Karpas-422 (cell line): ENCODE results near the gene CCDC198. TPM values are rescaled to one million over a fixed set of nuclear protein-coding genes. Genes with fewer than 3 reads are reported as not detected.
A peak's percentile ranks its signal among the peaks of the same experiment; 100 is the strongest.

ENCODE experiments used
- DNase-seq: peaks from one replicate; pipeline ENCODE4 v3.0.0-alpha.2; 2015
- H2AFZ ChIP-seq: fragments of 200-600 bp; sonication (generic); 2 replicates; pipeline ENCODE4 v1.6.1; 2014; ENCODE audit warnings: antibody characterized with exemption, low read length, mixed read lengths
- H3K27ac ChIP-seq: fragments of 200-600 bp; sonication (generic); 2 replicates; pipeline ENCODE4 v1.5.1; 2014; ENCODE audit warnings: mild to moderate bottlenecking, low read length, moderate library complexity
- H3K27me3 ChIP-seq: fragments of 200-600 bp; sonication (generic); 2 replicates; pipeline ENCODE4 v1.6.1; 2014; ENCODE audit warnings: low read length, mixed read lengths
- H3K36me3 ChIP-seq: fragments of 200-600 bp; sonication (generic); 2 replicates; pipeline ENCODE4 v1.6.1; 2014; ENCODE audit warnings: low read length, mixed read lengths; ENCODE audit not compliant: insufficient read depth
- H3K4me1 ChIP-seq: fragments of 200-600 bp; sonication (generic); 2 replicates; pipeline ENCODE4 v1.6.1; 2014; ENCODE audit warnings: mild to moderate bottlenecking, low read length, mixed read lengths
- H3K4me2 ChIP-seq: fragments of 200-600 bp; sonication (generic); 2 replicates; pipeline ENCODE4 v1.6.1; 2014; ENCODE audit warnings: low read length, low read depth, mild to moderate bottlenecking; ENCODE audit not compliant: poor library complexity, severe bottlenecking
- H3K4me3 ChIP-seq: fragments of 200-600 bp; sonication (generic); 2 replicates; pipeline ENCODE4 v1.5.1; 2014; ENCODE audit warnings: mild to moderate bottlenecking, antibody characterized with exemption, low read length, mixed read lengths
- H3K79me2 ChIP-seq: fragments of 200-600 bp; sonication (generic); 2 replicates; pipeline ENCODE4 v1.6.1; 2014; ENCODE audit warnings: mild to moderate bottlenecking, low read length, mixed read lengths
- H3K9ac ChIP-seq: fragments of 200-600 bp; sonication (generic); 2 replicates; pipeline ENCODE4 v1.6.0; 2014; ENCODE audit warnings: low read length
- H3K9me2 ChIP-seq: fragments of 200-600 bp; sonication (generic), shearing (Covaris generic); replicated peaks from 2 replicates; pipeline ENCODE4 v1.6.0; 2014; ENCODE audit warnings: mild to moderate bottlenecking, low read length, moderate library complexity; ENCODE audit not compliant: insufficient read depth
- H3K9me3 ChIP-seq: fragments of 300-700, 200-600 bp; sonication (generic); 2 replicates; pipeline ENCODE4 v1.6.1; 2014; ENCODE audit warnings: low read length, mixed read lengths
- H4K20me1 ChIP-seq: fragments of 200-600 bp; sonication (generic); 2 replicates; pipeline ENCODE4 v1.6.1; 2014; ENCODE audit warnings: mild to moderate bottlenecking, antibody characterized with exemption, low read length, low read depth; ENCODE audit not compliant: insufficient read depth
- total RNA-seq: library from RNA; depleted of rRNA; stranded (reverse); fragments of >200 nt; shearing (Covaris generic); gene quantifications from 2 replicates; pipeline ENCODE4 v1.2.3, GENCODE V29; 2014; ENCODE audit warnings: low replicate concordance

Gene CCDC198
- total RNA-seq, 1 experiment from 2014 or later, result not detected

DNA sequence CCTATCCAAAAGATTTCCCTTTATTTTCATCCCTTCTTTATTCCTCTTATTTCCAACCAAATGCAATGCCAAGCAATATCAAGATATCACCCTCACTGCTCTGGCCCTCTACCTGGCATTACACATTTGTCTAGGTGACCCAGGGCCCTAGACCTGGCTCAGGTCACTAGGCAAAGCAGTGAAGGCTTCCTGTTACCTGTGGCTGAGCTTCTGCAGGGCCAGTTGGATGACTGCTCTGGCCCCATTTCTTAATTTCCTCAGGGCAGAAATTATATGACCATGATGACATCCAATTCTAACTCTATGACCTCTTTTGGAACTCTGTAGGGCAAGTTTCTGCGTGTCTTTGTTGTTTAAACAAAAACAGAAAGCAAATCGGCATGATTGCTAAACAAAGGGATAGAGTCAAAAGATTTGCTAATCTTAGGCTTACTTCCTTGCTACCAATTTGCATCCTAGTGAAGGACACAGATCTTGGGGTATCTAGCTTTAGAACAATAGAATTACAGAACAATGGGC, 7.4 kb upstream of the CCDC198 start:
- Histone ChIP-seq H3K79me2 (no peaks in the 10 kb centered on the region), H3K36me3 (no peaks in the 10 kb centered on the region), H2AFZ (no peak overlapping the region), H3K4me1 (no peaks in the 10 kb centered on the region), H3K27me3 (no peaks in the 10 kb centered on the region), H3K9me3 (no peaks in the 10 kb centered on the region), H4K20me1 (no peaks in the 10 kb centered on the region), H3K27ac (no peak overlapping the region), H3K9me2 (no peaks in the 10 kb centered on the region), H3K4me2 (no peak overlapping the region), H3K9ac (no peak overlapping the region), H3K4me3 (no peak overlapping the region)
- DNase-seq, result no peak

- no peak for DNase-seq
- H3K27me3 ChIP-seq, result no peaks in the 10 kb centered on the region
- no peaks in the 10 kb centered on the region for H3K79me2 ChIP-seq
Measured at GRCh38 chr14:57498659-57499058, 5.0 kb upstream of the CCDC198 start.

GRCh38 chr14:57498035-57498434, 4.4 kb upstream of the CCDC198 start:
- no peaks in the 10 kb centered on the region for H3K4me1 ChIP-seq
- H3K9ac ChIP-seq, result no peak overlapping the region
- H2AFZ ChIP-seq, result no peak overlapping the region
- H3K4me3 ChIP-seq, result no peak overlapping the region
- H4K20me1 ChIP-seq, result no peaks in the 10 kb centered on the region
- H3K4me2 ChIP-seq, result no peak overlapping the region
- no peaks in the 10 kb centered on the region for H3K9me3 ChIP-seq
- no peaks in the 10 kb centered on the region for H3K27me3 ChIP-seq
- no peaks in the 10 kb centered on the region for H3K79me2 ChIP-seq
- H3K9me2 ChIP-seq, result no peaks in the 10 kb centered on the region
- H3K36me3 ChIP-seq, result no peaks in the 10 kb centered on the region
- no peak overlapping the region for H3K27ac ChIP-seq
- no peak for DNase-seq

More at GRCh38 chr14:57498659-57499058, 5.0 kb upstream of the CCDC198 start:
- no peaks in the 10 kb centered on the region for H3K9me3 ChIP-seq
- H4K20me1 ChIP-seq, result no peaks in the 10 kb centered on the region
- H3K36me3 ChIP-seq, result no peaks in the 10 kb centered on the region
- no peaks in the 10 kb centered on the region for H3K4me1 ChIP-seq
- no peak overlapping the region for H3K4me2 ChIP-seq
- no peak overlapping the region for H2AFZ ChIP-seq
- no peak overlapping the region for H3K27ac ChIP-seq
- no peak overlapping the region for H3K4me3 ChIP-seq
- no peaks in the 10 kb centered on the region for H3K9me2 ChIP-seq
- no peak overlapping the region for H3K9ac ChIP-seq

DNA sequence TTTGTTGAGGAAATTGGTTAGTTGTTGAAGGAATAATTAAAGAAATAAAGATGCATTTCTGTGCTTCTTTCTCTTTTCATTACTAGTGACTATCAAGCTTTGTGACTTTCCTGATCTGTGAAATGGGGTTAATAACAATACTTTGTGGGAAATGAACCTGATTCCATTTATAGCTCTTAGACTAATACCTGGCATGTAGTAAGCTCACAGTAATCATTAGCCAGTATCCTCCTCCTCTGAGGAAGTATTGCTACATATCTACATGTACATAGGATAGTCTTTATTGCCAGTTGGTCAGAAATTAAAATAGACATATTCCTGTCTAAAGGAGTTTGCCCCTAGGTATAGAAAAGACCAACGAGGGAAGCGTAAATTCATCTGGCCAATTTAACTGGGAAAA, 1.8 kb upstream of the CCDC198 start:
- Histone ChIP-seq H3K4me2 (no peak overlapping the region), H3K4me3 (no peak overlapping the region), H3K9me2 (no peaks in the 10 kb centered on the region), H3K79me2 (no peaks in the 10 kb centered on the region), H3K27ac (no peak overlapping the region), H2AFZ (no peak overlapping the region), H3K36me3 (no peaks in the 10 kb centered on the region), H3K9ac (no peak overlapping the region), H3K4me1 (no peaks in the 10 kb centered on the region), H4K20me1 (no peaks in the 10 kb centered on the region), H3K9me3 (no peaks in the 10 kb centered on the region), H3K27me3 (no peaks in the 10 kb centered on the region)
- no peak for DNase-seq

- H3K4me2 ChIP-seq, result no peak overlapping the region
- no peak overlapping the region for H3K9ac ChIP-seq
- H3K36me3 ChIP-seq, result no peaks in the 10 kb centered on the region
- no peak overlapping the region for H2AFZ ChIP-seq
- H3K27me3 ChIP-seq, result no peaks in the 10 kb centered on the region
- no peak for DNase-seq
- no peaks in the 10 kb centered on the region for H4K20me1 ChIP-seq
- no peaks in the 10 kb centered on the region for H3K9me3 ChIP-seq
- H3K4me1 ChIP-seq, result no peaks in the 10 kb centered on the region
- H3K27ac ChIP-seq, result no peak overlapping the region
- H3K79me2 ChIP-seq, result no peaks in the 10 kb centered on the region
- no peaks in the 10 kb centered on the region for H3K9me2 ChIP-seq
- no peak overlapping the region for H3K4me3 ChIP-seq
Measured at GRCh38 chr14:57492859-57493258, 798 bp downstream of the CCDC198 start.

DNA sequence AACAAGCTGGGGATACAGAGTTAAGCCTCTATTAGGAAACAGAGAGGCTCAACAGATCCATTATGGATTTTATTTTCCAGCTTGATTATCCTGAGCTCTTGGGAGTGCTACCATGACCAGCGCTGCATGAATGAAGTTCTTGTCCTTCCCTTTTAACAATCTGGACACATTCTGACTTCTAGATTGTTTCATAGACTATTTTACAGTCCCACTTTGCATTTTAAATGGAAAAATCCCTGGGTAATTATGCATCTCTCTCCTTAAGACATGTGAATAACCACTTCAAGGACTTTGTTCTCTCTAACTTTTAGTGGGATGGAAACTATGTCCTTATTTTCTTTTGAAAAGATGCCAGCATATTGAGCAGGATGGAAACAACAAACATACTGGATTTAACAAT, 2.0 kb downstream of the CCDC198 start:
- Histone ChIP-seq H2AFZ (no peak overlapping the region), H3K4me2 (no peak overlapping the region), H3K27me3 (no peaks in the 10 kb centered on the region), H3K9me3 (no peaks in the 10 kb centered on the region), H3K27ac (no peak overlapping the region), H4K20me1 (no peaks in the 10 kb centered on the region), H3K9ac (no peak overlapping the region), H3K4me3 (no peak overlapping the region), H3K79me2 (no peaks in the 10 kb centered on the region), H3K36me3 (no peaks in the 10 kb centered on the region), H3K9me2 (no peaks in the 10 kb centered on the region), H3K4me1 (no peaks in the 10 kb centered on the region)
- no peak for DNase-seq

DNA sequence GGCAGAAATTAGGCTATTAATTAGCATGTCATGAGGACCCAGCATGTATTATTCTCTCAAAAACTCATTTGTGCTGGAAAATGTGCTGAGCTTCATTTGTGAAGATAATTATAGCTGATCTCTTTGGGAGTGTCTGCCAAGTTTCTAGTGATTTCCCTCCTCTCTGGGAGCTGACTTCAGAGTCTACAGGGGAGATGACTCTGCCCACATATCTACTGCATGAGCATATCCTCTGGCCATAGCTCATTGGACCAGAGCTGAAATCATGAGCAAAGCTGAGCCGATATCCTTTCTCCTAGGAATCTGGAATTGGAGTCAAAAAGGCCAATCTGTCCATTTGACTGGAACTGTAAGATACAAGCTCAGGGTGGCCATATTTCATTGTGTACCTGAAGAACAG, 5.9 kb downstream of the CCDC198 start:
- H3K79me2 ChIP-seq, result no peaks in the 10 kb centered on the region
- no peak overlapping the region for H3K4me3 ChIP-seq
- no peak for DNase-seq
- peaks cover 16% of the 10 kb centered on the region for H3K4me1 ChIP-seq
- no peak overlapping the region for H3K4me2 ChIP-seq
- no peaks in the 10 kb centered on the region for H4K20me1 ChIP-seq
- H3K9me3 ChIP-seq, result no peaks in the 10 kb centered on the region
- no peaks in the 10 kb centered on the region for H3K27me3 ChIP-seq
- H2AFZ ChIP-seq, result no peak overlapping the region
- H3K27ac ChIP-seq, result no peak overlapping the region
- H3K36me3 ChIP-seq, result no peaks in the 10 kb centered on the region
- H3K9me2 ChIP-seq, result no peaks in the 10 kb centered on the region
- no peak overlapping the region for H3K9ac ChIP-seq

DNA sequence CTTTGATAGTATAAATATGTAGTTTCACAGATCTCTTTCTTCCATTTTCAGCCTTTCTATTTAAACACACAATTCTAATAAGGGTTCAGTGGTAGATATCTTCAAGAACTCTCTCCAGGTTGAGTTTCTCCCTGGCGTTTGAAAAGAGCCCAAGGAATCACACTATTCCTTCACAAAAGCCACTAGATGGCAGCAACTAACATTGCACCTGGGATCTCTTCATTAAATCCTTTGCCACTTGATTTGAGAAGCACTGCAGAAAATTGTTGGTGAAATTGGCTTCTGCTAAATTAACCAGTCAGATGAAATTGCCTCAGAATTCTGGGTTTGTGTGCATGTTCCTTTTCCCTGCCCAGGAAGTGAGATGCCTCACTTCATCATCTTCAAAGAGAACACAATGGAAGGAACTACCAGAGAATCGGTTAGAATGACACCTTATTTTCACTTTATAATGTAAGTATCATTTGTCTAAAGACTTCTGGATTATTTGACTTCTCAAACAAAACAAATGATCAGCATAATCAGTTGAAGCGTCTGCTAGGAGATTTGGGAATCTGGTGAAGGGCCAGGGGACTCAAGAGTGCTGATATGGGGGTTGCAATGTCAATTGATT, 6.8 kb downstream of the CCDC198 start:
- no peak overlapping the region for H3K4me3 ChIP-seq
- peaks cover 18% of the 10 kb centered on the region for H3K4me1 ChIP-seq
- no peak overlapping the region for H2AFZ ChIP-seq
- no peak overlapping the region for H3K4me2 ChIP-seq
- no peaks in the 10 kb centered on the region for H3K27me3 ChIP-seq
- peak; percentile 77 for DNase-seq
- H3K27ac ChIP-seq, result no peak overlapping the region
- H3K9me2 ChIP-seq, result no peaks in the 10 kb centered on the region
- H3K9ac ChIP-seq, result no peak overlapping the region
- no peaks in the 10 kb centered on the region for H3K9me3 ChIP-seq
- no peaks in the 10 kb centered on the region for H3K36me3 ChIP-seq
- H4K20me1 ChIP-seq, result no peaks in the 10 kb centered on the region
- no peaks in the 10 kb centered on the region for H3K79me2 ChIP-seq
